K562 (cell line): ENCODE results near the gene C6orf47. TPM values are rescaled to one million over a fixed set of nuclear protein-coding genes. Genes with fewer than 3 reads are reported as not detected.

ENCODE experiments used
- ARNT ChIP-seq, 2 experiments: fragments of 450-650 bp; IDR thresholded peaks; 2 replicates each; pipeline ENCODE4 v1.6.1; 2016; ENCODE audit warnings: mild to moderate bottlenecking in 1 of 2
- BRCA1 ChIP-seq, 2 experiments: fragments of 450-650 bp in 1 of 2; sonication (generic) in 1 of 2; formaldehyde crosslinking in 1 of 2; IDR thresholded peaks; 2 replicates each; pipeline versions ENCODE4 v1.5.0 to v1.6.1; 2017 to 2020; ENCODE audit warnings: mild to moderate bottlenecking in 1 of 2, missing genetic modification reagents in 1 of 2
- CC2D1A ChIP-seq: fragments of 450-650 bp; IDR thresholded peaks from 2 replicates; pipeline ENCODE4 v1.6.1; 2017; ENCODE audit warnings: mild to moderate bottlenecking
- ELK3 ChIP-seq: fragments of 450-650 bp; formaldehyde crosslinking; IDR thresholded peaks from 2 replicates; pipeline ENCODE4 v1.4.0; 2020; ENCODE audit warnings: mild to moderate bottlenecking
- ETV1 ChIP-seq: fragments of 450-650 bp; conservative IDR thresholded peaks from 2 replicates; pipeline ENCODE4 v1.6.1; 2016; ENCODE audit warnings: missing genetic modification characterization, control low read depth, low read depth, missing compliant biosample characterization
- GTF2A2 ChIP-seq: IDR thresholded peaks from 2 replicates; pipeline ENCODE4 v1.6.1; 2016; ENCODE audit warnings: mild to moderate bottlenecking, missing genetic modification characterization, missing compliant biosample characterization
- HEY1 ChIP-seq: fragments of 250-450 bp; sonication (Bioruptor Pico); IDR thresholded peaks from 2 replicates; pipeline ENCODE4 v1.5.0; 2020; ENCODE audit warnings: mild to moderate bottlenecking, moderate library complexity, borderline replicate concordance
- HNRNPL ChIP-seq: fragments of 200-400 bp; formaldehyde crosslinking; IDR thresholded peaks from 2 replicates; pipeline ENCODE4 v1.6.1; 2017; ENCODE audit warnings: low read depth, mild to moderate bottlenecking, low read length
- MAFG ChIP-seq: fragments of 450-650 bp; conservative IDR thresholded peaks from 2 replicates; pipeline ENCODE4 v1.6.1; 2016; ENCODE audit warnings: missing genetic modification characterization, missing compliant biosample characterization
- MLX ChIP-seq, 2 experiments: fragments of 450-650 bp in 1 of 2; sonication (generic) in 1 of 2; formaldehyde crosslinking; conservative IDR thresholded peaks; 2 replicates each; pipeline versions ENCODE4 v1.4.0 to v1.8.1; 2020 to 2022; ENCODE audit warnings: mild to moderate bottlenecking in 1 of 2, missing genetic modification reagents in 1 of 2
- MTA2 ChIP-seq: fragments of 450-650 bp; IDR thresholded peaks from 2 replicates; pipeline ENCODE4 v1.6.1; 2016; ENCODE audit warnings: low read depth
- OTX1 ChIP-seq: fragments of 450-650 bp; formaldehyde crosslinking; IDR thresholded peaks from 2 replicates; pipeline ENCODE4 v1.4.0; 2022; ENCODE audit warnings: mild to moderate bottlenecking
- PKNOX1 ChIP-seq: fragments of 450-650 bp; IDR thresholded peaks from 2 replicates; pipeline ENCODE4 v1.6.1; 2016
- SRF ChIP-seq, 2 experiments: fragments of 250-450, 450-650 bp in 1 of 2; sonication (Bioruptor Pico) in 1 of 2; sonication (generic) in 1 of 2; formaldehyde crosslinking; IDR thresholded peaks; 2 replicates each; pipeline versions ENCODE4 v1.5.0 to v1.5.1; 2020 to 2022; ENCODE audit warnings: mild to moderate bottlenecking in 1 of 2, missing genetic modification reagents in 1 of 2
- TAL1 ChIP-seq: fragments of 450-650 bp; IDR thresholded peaks from 2 replicates; pipeline ENCODE4 v1.6.1; 2016; ENCODE audit warnings: mild to moderate bottlenecking
- TCF3 ChIP-seq: sonication (generic); formaldehyde crosslinking; IDR thresholded peaks from 2 replicates; pipeline ENCODE4 v1.4.0; 2020; ENCODE audit warnings: mild to moderate bottlenecking, missing genetic modification reagents
- ZNF311 ChIP-seq: fragments of 250-450 bp; sonication (Bioruptor Pico); IDR thresholded peaks from 2 replicates; pipeline ENCODE4 v1.4.0; 2020; ENCODE audit warnings: mild to moderate bottlenecking, moderate library complexity
- ZNF583 ChIP-seq: fragments of 250-450 bp; sonication (Bioruptor Pico); IDR thresholded peaks from 2 replicates; pipeline ENCODE4 v1.4.0; 2020
- polyA plus RNA-seq, 8 experiments: library from polyadenylated mRNA; depleted of rRNA in 4 of 8; stranded (reverse) in 5 of 8; unstranded in 3 of 8; fragments of >200 nt; fragmentation: Nextera tagmentation in 2 of 8; fragmentation: Illumina TruSeq in 1 of 8; extraction: Ambion mirVana in 2 of 8; extraction: Trizol in 1 of 8; gene quantifications; 2 replicates each; pipeline versions ENCODE4 v1.2.1 to v1.2.3, GENCODE V29; 2011 to 2014; ENCODE audit warnings: inconsistent platforms in 1 of 8, missing spikeins in 1 of 8
- total RNA-seq, 7 experiments: library from RNA; depleted of rRNA in 6 of 7; stranded (reverse); fragments of >200 nt in 6 of 7; fragmentation: Illumina TruSeq in 2 of 7; extraction: Trizol in 2 of 7; gene quantifications; 2 replicates each; pipeline versions ENCODE4 v1.2.1 to v1.2.3, GENCODE V29; 2011 to 2021; ENCODE audit warnings: low replicate concordance in 1 of 7
- TF ChIP-seq, protein P1 (sequence below): fragments of 250-450 bp; sonication (Bioruptor Pico); IDR thresholded peaks from 2 replicates; pipeline ENCODE4 v1.5.0; 2021
- TF ChIP-seq, protein P2 (sequence below): sonication (generic); formaldehyde crosslinking; IDR thresholded peaks from 2 replicates; pipeline ENCODE4 v1.8.0; 2022; ENCODE audit warnings: mild to moderate bottlenecking, missing genetic modification reagents
- TF ChIP-seq, protein P3 (sequence below): fragments of 450-650 bp; formaldehyde crosslinking; IDR thresholded peaks from 2 replicates; pipeline ENCODE4 v1.4.0; 2022; ENCODE audit warnings: missing genetic modification characterization

The C6orf47 gene
- total and polyA plus RNA-seq, 9 of the 15 experiments (the other 6 are each of a cell fraction or from before 2014, with no cell fraction given) = 0.14 to 43.8 (median 27.0) TPM

DNA sequence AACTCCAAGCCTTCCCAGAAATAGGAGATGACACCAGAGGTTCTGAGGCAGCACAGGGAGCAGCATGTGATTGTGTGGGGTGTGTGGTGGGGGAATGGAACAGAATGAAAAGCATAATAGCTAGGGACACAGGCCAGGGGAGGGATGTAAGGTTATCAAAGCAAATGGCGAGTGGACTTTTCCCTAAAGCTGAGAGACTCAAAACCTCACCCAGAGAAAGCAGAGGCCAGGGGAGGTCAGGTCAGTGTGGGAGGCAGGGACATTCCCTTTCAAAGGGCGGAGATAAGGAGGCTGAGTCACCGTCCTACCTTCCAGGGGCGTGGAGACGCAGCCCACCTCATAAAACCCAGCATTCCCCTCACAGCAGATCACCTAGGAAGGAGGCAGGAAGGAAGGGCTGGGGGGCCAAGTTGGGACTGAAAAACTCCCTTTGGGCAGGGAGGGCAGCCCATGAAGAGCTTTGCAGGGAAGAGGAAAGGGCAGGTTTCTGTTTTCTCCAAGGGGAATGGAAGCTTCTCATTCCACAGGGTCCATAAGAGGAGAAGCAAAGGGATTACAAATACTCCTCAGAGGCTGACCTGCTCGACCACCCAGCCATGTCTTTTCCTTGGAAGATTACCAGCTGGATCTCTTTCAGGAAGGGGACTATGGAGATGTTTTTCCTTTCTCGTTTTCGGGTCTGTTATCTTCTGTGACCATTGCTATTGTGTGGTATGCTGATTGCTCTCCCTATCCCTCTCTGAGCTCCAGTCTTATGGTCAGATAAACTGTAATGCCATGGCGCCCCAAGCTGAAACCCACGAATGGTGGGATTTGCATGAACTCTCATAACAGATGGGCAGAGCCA, 29.9 kb upstream of the C6orf47 start (continued):
- TF ChIP-seq PKNOX1 = no peak
- TF ChIP-seq ARNT (IDR thresholded peaks at IDR 0.05) = peak; percentile 61 to 89
- peak; percentile 53 for TF ChIP-seq ETV1 (tag)
- TF ChIP-seq TAL1 = peak; percentile 91
- TF ChIP-seq SRF (CRISPR knock-in tag; IDR thresholded peaks at IDR 0.05) = peak in 1 of 2 experiments; percentile 87; a peak in 1 of 4 replicates
- no peak for TF ChIP-seq MLX (CRISPR knock-in tag; conservative IDR thresholded peaks at IDR 0.05)
- no peak for TF ChIP-seq BRCA1 (IDR thresholded peaks at IDR 0.05)
- 0 out of 2 replicates have a peak, but pooled peaks have one; percentile 80 for TF ChIP-seq BRCA1 (CRISPR knock-in tag; IDR thresholded peaks at IDR 0.05)
- TF ChIP-seq MAFG (tag) = peak; percentile 86
- peak; percentile 61; the same call in 1 of the 2 replicates for TF ChIP-seq CC2D1A
- TF ChIP-seq GTF2A2 (tag) = no peak; the same call in 1 of the 2 replicates
- 0 out of 2 replicates have a peak, but pooled peaks have one; percentile 26 for TF ChIP-seq HEY1 (CRISPR knock-in tag)
- no peak for TF ChIP-seq ZNF311 (CRISPR knock-in tag)
- peak; percentile 71 for TF ChIP-seq ZNF583 (CRISPR knock-in tag)
- TF ChIP-seq, protein P1, sequence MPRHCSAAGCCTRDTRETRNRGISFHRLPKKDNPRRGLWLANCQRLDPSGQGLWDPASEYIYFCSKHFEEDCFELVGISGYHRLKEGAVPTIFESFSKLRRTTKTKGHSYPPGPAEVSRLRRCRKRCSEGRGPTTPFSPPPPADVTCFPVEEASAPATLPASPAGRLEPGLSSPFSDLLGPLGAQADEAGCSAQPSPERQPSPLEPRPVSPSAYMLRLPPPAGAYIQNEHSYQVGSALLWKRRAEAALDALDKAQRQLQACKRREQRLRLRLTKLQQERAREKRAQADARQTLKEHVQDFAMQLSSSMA = no peak
- peak; percentile 35; the same call in 1 of the 2 replicates for TF ChIP-seq HNRNPL
- TF ChIP-seq, protein P2, sequence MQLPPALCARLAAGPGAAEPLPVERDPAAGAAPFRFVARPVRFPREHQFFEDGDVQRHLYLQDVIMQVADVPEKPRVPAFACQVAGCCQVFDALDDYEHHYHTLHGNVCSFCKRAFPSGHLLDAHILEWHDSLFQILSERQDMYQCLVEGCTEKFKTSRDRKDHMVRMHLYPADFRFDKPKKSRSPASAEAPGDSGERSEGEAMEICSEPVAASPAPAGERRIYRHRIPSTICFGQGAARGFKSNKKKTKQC (CRISPR knock-in tag) = no peak
- peak; percentile 73; the same call in 1 of the 2 replicates for TF ChIP-seq MTA2
- no peak for TF ChIP-seq ELK3
- peak; percentile 91 for TF ChIP-seq TCF3 (CRISPR knock-in tag)
- TF ChIP-seq, protein P3, sequence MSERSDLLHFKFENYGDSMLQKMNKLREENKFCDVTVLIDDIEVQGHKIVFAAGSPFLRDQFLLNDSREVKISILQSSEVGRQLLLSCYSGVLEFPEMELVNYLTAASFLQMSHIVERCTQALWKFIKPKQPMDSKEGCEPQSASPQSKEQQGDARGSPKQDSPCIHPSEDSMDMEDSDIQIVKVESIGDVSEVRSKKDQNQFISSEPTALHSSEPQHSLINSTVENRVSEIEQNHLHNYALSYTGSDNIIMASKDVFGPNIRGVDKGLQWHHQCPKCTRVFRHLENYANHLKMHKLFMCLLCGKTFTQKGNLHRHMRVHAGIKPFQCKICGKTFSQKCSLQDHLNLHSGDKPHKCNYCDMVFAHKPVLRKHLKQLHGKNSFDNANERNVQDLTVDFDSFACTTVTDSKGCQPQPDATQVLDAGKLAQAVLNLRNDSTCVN (CRISPR knock-in tag) = peak; percentile 86
- TF ChIP-seq OTX1 = peak; percentile 83
